Activated B cell treated with CpG ODN at 0.5 μM for 24 hours (primary cell): ENCODE data around the gene CAPN15. TPM values are rescaled to one million over a fixed set of nuclear protein-coding genes. Genes with fewer than 3 reads are reported as not detected.

Experiments used
- ATAC-seq: fragments of 200-7000 bp; cut with Tn5 transposase; one replicate; pipeline ENCODE4 v1.10.0; 2021; ENCODE audit warnings: low read depth, mild to moderate bottlenecking, moderate library complexity
- CTCF ChIA-PET: fragments of 350-600 bp; sonication (Branson Sonifier 250); formaldehyde crosslinking; loops from one replicate; lab custom pipeline; 2021; ENCODE audit warnings: antibody characterized with exemption; lab: Charles Lee
- POLR2A ChIA-PET: fragments of 350-600 bp; sonication (Branson Sonifier 250); formaldehyde crosslinking; loops from one replicate; lab custom pipeline; 2021; ENCODE audit warnings: antibody characterized with exemption; lab: Charles Lee
- DNase-seq: peaks from one replicate; pipeline ENCODE4 v3.0.0; 2022
- H3K27ac Mint-ChIP-seq: one replicate; pipeline ENCODE4 v1.8.0; 2020; ENCODE audit warnings: mixed read lengths
- H3K27me3 Mint-ChIP-seq: one replicate; pipeline ENCODE4 v1.8.0; 2021; ENCODE audit warnings: mixed read lengths
- H3K36me3 Mint-ChIP-seq: one replicate; pipeline ENCODE4 v1.8.0; 2021; ENCODE audit warnings: low read depth, mixed read lengths
- H3K4me1 Mint-ChIP-seq: one replicate; pipeline ENCODE4 v1.8.0; 2021; ENCODE audit warnings: mixed read lengths
- H3K4me3 Mint-ChIP-seq: one replicate; pipeline ENCODE4 v1.8.0; 2020; ENCODE audit warnings: mild to moderate bottlenecking, mixed read lengths
- H3K9me3 Mint-ChIP-seq: one replicate; pipeline ENCODE4 v1.8.0; 2020; ENCODE audit warnings: mixed read lengths
- intact Hi-C: fragments of 100-400 bp; cut with micrococcal nuclease; formaldehyde crosslinking; loops from one replicate; pipeline ENCODE4 v1.15.1; 2024
- total RNA-seq: library from RNA; stranded (reverse); gene quantifications from 2 replicates; pipeline ENCODE4 v1.2.3, GENCODE V29; 2022
- TF ChIP-seq, protein P1 (sequence below): fragments of 200-600 bp; IDR thresholded peaks from one replicate; pipeline ENCODE4 v1.8.0; 2022; ENCODE audit warnings: antibody characterized with exemption, mild to moderate bottlenecking

Gene CAPN15
- total RNA-seq, 1 donor from 2014 or later, result 95.1 TPM

- H3K27me3 Mint-ChIP-seq, result no peaks in the 10 kb centered on the region
- H3K4me1 Mint-ChIP-seq, result peaks cover 21% of the 10 kb centered on the region
- no peak overlapping the region for H3K4me3 Mint-ChIP-seq
- TF ChIP-seq, protein P1, sequence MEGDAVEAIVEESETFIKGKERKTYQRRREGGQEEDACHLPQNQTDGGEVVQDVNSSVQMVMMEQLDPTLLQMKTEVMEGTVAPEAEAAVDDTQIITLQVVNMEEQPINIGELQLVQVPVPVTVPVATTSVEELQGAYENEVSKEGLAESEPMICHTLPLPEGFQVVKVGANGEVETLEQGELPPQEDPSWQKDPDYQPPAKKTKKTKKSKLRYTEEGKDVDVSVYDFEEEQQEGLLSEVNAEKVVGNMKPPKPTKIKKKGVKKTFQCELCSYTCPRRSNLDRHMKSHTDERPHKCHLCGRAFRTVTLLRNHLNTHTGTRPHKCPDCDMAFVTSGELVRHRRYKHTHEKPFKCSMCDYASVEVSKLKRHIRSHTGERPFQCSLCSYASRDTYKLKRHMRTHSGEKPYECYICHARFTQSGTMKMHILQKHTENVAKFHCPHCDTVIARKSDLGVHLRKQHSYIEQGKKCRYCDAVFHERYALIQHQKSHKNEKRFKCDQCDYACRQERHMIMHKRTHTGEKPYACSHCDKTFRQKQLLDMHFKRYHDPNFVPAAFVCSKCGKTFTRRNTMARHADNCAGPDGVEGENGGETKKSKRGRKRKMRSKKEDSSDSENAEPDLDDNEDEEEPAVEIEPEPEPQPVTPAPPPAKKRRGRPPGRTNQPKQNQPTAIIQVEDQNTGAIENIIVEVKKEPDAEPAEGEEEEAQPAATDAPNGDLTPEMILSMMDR, result no peak
- ATAC-seq (no peak), DNase-seq (no peak)
- intact Hi-C loops, result no loop called here
- no peak overlapping the region for H3K27ac Mint-ChIP-seq
- no peaks in the 10 kb centered on the region for H3K36me3 Mint-ChIP-seq
- CTCF ChIA-PET, result no interaction called here
- POLR2A ChIA-PET, result no interaction called here
- H3K9me3 Mint-ChIP-seq, result no peaks in the 10 kb centered on the region
Measured at GRCh38 chr16:531494-532125, 4.1 kb downstream of the CAPN15 start.

GRCh38 chr16:533391-534123 lies 6.0 kb downstream of the CAPN15 start:
- ATAC-seq (no peak), DNase-seq (no peak)
- Mint-ChIP-seq H3K9me3 (no peaks in the 10 kb centered on the region), H3K4me3 (no peak overlapping the region), H3K27me3 (no peaks in the 10 kb centered on the region), H3K36me3 (peaks cover 9% of the 10 kb centered on the region), H3K4me1 (peaks cover 19% of the 10 kb centered on the region), H3K27ac (no peak overlapping the region)
- intact Hi-C loops, result no loop called here
- TF ChIP-seq, protein P1, result no peak
- ChIA-PET POLR2A (interaction anchor here (0.6 kb wide), 1 partner anchor 11 kb away, joined by 3 read pairs; no protein-coding TSS in a partner anchor), CTCF (no interaction called here)

- no peak overlapping the region for H3K4me3 Mint-ChIP-seq
- no peak overlapping the region for H3K27ac Mint-ChIP-seq
Measured at GRCh38 chr16:534135-534534, 6.6 kb downstream of the CAPN15 start.

GRCh38 chr16:534856-535445 lies 7.4 kb downstream of the CAPN15 start:
- H3K4me1 Mint-ChIP-seq, result peaks cover 6% of the 10 kb centered on the region
- no peak overlapping the region for H3K4me3 Mint-ChIP-seq
- peaks cover 12% of the 10 kb centered on the region for H3K36me3 Mint-ChIP-seq
- DNase-seq, result no peak
- ATAC-seq, result no peak
- intact Hi-C loops, result no loop called here
- POLR2A ChIA-PET, result no interaction called here
- CTCF ChIA-PET, result no interaction called here
- no peak overlapping the region for H3K27ac Mint-ChIP-seq
- H3K9me3 Mint-ChIP-seq, result no peaks in the 10 kb centered on the region
- TF ChIP-seq, protein P1, result no peak
- no peaks in the 10 kb centered on the region for H3K27me3 Mint-ChIP-seq

More at GRCh38 chr16:534135-534534, 6.6 kb downstream of the CAPN15 start:
- ATAC-seq (no peak), DNase-seq (no peak)
- ChIA-PET POLR2A (interaction anchor here (0.6 kb wide), 1 partner anchor 12 kb away, joined by 3 read pairs; no protein-coding TSS in a partner anchor), CTCF (no interaction called here)
- intact Hi-C loops, result no loop called here
- peaks cover 12% of the 10 kb centered on the region for H3K36me3 Mint-ChIP-seq
- H3K4me1 Mint-ChIP-seq, result peaks cover 13% of the 10 kb centered on the region
- TF ChIP-seq, protein P1, result no peak
- H3K27me3 Mint-ChIP-seq, result no peaks in the 10 kb centered on the region
- no peaks in the 10 kb centered on the region for H3K9me3 Mint-ChIP-seq
